ENCODE data around the gene ENTPD2.

Gene ENTPD2

GRCh38 chr9:137078701-137079400 is 25.0 kb upstream of the ENTPD2 start:
- DNase-seq = no peak

DNA sequence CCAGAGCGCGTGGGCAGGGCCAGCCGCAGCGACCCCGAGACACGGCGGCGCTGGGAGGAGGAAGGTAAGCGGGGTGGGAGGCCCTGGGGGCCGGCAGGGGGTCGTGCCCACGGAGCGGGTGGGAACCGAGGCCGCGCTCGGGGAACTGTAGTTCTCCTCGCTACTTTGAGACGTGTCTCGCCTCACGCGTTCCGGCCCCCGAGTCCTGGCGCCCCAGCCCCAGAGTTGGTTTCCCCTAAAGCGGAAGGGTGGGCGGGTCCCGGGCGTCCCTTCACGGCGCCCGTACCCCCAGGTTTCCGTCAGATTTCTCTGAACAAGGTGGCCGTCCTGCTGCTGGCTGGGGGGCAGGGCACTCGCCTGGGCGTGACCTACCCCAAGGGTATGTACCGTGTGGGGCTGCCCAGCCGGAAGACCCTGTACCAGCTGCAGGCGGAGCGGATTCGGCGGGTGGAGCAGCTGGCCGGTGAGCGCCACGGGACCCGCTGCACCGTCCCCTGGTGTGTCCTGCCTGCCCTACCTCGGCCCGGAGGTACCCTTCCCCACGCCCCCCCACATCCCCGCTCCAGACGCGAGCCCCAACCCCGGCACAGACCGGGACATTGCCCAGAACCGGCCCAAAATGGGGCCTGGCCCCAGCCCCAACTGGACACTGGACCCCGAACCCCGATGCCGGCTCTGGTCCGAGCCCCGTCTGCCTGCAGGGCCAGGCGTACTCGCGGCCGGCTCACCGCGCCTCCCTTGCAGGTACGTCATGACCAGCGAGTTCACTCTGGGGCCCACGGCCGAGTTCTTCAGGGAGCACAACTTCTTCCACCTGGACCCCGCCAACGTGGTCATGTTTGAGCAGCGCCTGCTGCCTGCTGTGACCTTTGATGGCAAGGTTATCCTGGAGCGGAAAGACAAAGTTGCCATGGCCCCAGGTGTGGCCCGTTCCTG is 24.2 kb upstream of the ENTPD2 start:
- DNase-seq = no peak

- DNase-seq = no peak
Observed at GRCh38 chr9:137077010-137077747, 23.3 kb upstream of the ENTPD2 start, which contains the start of gene UAP1L1. Gene UAP1L1 (plus strand): TSS chr9:137077517. CDS start chr9:137077533, 16 bp downstream.

DNA sequence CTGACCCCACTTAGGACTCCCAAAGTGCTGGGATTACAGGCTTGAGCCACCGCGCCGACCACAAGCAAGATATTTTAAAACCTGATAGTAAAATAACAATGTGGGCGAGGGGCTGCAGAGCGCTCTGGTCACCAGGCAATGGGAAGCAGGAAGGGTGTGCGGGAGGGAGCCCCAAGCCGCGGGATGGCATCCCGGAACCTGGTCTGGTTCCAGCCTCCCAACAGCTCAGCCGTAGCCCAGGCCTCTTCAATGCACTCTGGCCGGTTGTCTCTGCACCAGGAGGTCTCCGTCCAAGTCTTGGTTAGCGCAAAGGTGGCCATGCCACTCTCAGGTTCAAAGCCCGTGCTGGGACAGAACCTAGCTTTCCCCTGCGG is 22.8 kb upstream of the ENTPD2 start:
- DNase-seq = no peak

DNA sequence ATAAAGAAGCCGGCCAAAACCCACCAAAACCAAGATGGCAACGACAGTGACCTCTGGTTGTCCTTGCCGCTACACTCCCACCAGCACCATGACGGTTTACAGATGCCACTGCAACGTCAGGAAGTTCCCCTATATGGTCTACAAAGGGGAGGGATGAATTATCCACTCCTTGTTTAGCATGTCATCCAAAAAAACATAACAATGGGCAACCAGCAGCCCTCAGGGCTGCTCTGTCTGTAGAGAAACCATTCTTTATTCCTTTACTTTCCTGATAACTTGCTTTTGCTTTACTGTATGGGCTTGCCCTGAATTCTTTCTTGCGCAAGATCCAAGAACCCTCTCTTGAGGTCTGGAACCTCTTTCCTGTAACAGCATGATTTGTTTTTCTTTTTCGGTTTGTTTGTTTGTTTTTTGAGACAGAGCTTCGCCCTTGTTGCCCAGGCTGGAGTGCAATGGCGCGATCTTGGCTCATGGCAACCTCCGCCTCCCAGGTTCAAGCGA is 21.5 kb upstream of the ENTPD2 start:
- DNase-seq = no peak

DNA sequence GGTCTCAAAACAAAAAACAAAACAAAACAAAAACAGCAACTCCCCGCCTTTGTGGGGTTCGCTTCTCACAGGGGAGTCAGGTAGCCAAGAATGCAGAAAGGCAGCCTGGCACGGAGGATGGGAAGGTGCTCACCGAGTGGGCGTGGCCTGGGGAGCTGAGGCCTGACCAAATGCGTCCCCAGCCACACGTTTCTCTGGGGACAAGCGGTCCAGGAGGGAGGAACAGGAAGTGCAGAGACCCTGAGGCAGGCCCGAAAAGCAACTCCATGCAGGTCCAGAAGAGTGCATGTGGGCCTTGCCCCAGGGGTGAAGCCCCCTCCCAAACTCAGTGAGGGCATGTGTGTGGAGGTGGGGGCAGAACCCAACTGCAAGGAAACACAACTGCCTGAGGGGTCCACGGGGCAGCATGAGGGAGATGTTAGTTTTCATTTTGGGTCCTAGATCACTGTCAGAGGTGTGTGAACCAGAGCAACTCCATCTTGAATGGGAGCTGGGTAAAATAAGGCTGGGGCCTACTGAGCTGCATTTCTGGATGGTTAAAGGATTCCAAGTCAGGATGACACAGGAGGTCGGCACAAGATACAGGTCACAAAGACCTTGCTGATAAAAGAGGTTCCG is 20.9 kb upstream of the ENTPD2 start:
- DNase-seq = no peak

DNA sequence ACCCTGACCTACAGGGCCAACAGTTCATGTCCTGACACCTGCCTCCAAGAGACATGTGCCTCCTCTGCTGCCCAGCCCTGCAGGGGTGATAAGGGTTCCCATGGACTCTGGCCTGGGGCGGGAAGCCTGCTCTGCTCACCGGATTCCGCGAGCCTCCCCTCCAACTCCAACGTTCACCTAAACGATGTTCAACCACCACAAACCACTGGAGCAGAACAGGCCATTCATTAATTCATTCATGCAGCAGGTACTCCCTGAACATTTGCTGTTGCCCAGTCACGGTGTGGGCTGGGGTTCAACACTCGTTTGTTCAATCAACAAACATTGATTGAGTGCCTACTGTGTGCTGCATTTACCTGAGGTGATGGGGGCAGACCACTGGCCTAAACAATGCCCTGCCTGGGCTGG is 20.1 kb upstream of the ENTPD2 start:
- DNase-seq = no peak

DNA sequence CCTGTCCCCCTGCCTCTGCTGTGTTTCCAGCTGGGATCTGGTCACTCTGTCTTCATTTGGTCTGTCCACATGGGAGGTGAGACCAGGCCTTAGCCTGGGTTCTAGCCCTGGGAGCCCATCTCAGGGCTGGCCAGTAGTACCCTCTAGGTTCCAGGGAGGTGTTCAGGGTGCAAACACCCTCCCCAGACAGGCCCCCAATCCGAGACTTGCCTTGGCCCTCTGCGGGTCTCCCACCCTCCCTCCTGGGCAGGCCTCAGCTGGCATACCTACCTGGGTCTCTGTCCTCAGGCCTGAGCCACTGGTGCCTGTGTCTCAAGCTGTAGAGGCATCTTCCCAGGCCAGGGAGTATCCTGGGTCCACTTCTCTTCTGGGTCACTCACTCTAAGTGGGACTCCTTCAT is 17.4 kb upstream of the ENTPD2 start:
- DNase-seq = no peak

DNA sequence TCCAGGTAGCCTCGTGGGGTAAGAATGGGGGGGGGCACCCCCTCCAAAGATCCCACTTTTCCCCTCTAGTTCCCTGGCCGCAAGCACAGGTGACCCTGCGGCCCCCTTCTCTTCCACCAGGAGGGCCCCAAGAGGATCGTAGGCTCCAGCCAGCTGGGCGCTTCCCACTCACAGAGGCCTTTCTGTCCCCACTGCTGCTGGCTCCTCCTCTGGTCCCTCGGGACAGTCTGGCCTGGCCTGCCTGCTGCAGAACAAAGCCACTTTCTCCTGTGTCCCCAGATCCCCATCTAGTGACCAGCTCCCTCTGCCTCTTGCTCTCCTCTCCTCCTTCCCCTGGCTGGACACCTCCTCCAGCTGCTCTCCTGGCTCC is 17.0 kb upstream of the ENTPD2 start:
- no peak for DNase-seq

DNA sequence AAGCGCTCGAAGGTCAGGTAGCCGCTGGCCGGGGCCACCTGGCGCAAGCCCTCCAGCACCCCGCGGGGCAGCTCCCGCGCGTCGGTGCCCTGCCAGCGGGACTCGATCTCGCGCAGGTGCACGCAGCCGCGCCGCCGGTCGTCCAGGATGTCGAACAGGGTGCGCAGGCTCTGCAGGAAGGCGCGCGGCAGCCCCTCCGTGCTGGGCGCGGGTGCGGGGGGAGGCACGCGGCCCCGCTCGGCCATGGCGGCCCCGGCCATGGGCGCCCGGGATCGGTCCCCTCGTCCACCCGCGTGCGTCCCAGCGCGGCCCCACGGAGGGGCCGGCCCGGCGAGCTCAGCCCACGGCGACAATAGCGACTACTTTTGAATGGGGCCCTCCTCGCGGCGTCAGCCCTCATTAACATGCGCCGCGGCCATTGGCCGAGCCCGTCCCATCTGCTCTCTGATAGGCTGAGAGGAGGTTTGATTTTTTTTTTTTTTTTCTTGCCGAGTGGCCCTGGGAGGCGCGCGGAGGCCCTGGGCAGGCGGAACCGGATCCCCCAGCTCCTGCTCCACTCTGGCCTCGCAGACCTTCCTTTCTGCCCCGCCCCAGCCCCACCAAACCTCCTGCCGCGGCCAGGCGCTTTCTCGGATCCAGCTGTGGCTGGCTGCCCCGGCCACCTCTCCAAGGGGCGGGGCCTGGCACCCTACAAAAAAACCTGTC is 16.5 kb upstream of the ENTPD2 start, which contains the start of gene SAPCD2:
TSS of gene SAPCD2 (minus strand) at position 357 of the 705 bp plus-strand sequence. CDS start at position 260, 97 bp downstream.
- no peak for DNase-seq

DNA sequence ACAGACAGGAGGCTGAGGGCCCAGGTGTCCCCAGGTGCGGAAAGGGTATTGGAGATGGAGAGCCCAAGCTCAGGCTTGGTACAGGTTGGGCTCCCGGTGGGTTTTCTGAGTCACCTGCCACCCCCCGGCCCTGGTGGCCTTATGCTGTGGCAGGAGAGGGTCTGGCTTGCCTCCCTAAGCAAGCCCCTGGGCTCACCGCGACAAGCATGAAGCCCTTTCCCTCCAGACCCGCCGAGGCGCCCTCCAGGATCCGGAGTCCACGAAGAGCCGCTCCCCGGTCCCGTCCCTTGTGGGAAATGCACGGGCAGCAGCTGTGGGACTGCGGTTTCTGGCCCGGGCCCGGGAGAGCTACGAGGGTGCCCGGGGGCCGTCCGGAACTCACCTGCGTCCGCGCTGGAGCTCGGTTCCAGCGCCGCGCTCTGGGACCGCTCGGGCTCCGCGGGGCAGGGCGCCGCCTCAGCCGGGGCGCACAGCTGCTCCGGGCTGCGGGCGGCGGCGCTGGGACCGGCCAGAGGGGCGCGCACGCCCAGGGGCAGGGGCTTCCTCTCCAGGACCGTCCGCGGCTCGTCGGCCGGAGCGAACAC is 15.7 kb upstream of the ENTPD2 start:
- no peak for DNase-seq

DNA sequence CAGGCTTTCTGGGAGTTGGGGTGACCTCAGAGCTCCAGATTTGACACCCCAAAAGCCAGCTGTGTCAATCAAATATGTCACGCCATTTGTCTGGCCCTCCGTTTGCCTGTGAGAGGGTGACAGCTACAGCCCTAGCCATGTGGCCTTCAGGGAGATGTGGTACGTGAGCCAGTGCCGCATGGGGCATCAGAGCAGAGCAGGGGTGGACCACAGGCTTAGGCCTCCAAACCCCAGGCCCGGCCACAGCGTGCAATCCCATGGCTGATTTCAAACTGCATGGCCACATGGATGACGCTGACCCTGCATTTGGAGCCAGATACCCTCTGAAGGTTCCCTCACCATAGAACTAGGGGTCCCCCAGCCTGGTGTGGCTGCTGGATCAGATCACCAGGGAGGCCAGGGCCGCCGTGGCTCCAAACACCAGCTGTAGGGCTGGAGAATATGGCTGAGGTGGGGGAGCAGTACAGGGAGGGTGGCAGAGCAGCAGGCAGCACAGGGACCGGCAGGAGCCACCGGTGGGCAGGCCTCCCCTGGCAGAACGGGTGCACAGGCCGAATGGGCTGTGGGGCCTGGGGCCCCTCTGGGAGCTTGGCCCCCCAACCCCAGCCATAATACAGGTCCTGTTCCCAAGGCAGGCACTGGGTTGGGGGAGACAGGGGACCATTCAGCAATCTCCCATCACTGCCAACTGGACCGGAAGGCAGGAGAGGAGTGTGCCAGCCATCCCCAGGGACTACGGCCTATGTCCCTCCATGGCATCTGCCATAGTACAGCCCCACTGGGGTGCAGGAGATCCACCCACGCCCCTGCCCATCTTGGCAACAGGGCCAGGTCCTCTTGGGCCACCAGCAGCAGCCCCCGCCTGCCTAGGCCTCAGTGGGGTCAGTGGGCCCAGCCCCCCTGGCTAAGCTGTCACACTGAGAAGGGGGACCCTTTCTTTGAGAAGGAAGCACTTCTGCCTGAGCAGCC is 15.0 kb upstream of the ENTPD2 start:
- DNase-seq = no peak

DNA sequence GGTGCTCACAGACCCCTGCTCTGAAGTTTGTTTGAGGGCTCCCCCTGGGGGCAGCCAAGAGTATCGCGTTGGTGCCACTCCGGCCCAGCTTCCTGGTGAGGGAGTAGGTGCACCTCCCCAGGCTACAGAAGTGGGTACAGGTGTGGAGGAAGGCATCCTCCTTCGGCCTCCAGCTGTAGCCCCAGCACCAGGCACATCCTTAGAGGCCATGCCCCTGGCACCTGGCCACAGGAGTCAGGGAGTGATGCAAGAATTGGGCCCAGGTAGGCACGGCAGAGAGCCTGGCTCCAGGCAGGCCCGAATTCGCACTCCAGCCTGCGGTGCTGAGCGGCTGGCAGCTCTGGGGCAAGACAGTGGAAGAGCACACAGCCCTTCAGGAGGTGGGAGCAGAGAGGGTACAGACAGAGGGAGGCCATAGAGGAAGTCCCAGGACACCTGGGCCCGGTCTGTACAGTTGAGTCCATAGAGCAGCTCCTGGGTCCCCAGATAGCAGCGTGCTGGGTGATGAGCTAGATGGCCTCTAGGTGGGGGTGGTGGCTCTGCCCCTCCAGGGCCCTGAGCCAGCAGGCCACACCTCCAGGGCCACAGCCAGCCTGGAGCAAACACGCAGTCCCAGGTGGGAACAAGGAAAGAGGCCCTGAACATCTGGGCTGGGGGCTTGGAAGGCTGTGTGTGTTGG is 14.1 kb upstream of the ENTPD2 start:
- DNase-seq = peak; percentile 25

DNA sequence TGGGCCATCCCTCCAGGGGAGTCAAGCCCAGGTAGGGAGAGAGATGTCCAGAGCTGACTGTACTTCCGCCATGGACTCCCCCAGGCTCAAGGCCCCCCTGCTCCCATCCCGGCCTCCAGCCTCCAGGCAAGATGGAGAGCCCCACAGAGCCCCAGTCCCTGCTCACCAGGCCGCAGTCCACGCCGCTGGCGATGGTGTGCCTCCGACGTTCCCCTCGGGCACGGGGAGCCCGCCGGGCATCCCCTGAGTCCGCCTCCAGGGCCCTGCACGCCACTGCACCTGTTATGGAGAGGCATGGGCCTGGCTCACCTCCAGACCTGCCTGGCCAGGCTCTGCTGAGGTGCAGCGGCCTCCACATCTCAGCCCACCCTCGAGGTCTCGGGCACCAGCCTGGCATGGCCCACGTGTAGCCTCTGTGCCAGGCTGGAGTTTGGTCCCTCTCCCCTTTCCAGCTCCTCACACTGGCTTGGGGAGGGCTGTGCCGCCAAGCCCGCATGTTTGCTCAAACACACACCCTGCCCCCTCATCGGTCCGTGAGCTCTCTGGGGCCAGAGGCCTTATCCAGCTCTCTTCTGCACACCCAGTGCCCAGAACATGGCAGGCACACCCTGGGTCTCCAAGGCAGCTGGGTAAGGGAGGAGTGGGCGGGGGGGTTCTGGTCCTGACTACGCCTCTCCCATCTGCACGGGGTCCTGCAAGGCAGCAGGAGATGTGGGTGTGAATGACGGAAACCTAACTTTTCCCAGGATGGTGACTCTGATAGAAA is 12.4 kb upstream of the ENTPD2 start:
- DNase-seq = no peak

DNA sequence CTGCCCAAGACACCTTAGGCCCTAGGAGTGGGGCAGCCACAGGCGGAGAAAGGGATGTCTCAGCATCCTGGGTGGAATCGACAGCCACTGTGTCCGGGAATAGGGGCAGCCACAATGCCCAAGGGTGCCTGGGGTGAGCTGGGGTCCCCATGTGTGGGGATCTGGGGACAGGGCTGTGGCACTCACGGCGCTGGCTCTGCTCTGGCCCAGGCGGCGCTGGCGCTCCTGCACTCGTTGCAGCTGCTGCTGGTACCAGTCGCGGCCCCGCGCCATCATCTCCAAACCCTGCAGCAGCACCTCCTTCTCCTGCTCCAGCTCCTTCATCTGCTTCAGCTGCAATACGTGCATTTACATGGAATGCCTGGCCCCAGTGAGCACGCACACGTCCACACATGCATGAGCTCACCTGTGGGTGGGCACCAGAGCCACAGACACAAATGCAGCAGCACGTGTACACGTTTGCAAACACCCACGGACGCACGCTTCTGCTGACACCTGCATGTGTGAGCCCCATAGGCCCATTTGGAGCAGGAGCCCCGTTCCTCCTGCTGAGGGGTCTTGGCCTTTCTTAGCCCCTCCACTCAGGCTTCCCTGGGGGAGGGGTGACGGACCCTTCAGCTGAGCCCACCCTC is 11.6 kb upstream of the ENTPD2 start:
- no peak for DNase-seq

DNA sequence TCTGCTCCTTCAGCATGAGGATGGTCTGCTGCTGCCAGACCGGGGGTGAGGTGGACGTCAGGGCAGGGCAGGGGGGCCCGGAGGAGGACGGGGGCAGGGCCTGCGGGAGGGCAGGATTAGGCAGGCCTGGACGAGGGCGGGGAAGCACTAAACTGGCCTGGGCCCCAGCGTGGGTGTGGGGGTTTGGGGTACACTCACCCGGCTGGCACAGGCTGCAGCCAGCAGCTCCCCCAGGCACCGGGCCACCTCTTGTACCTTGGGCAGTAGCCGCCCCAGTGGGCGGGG is 11.0 kb upstream of the ENTPD2 start:
- DNase-seq = no peak

GRCh38 chr9:137064027-137064879 is 10.4 kb upstream of the ENTPD2 start:
- no peak for DNase-seq

All from GOT3 (cell line).